Measurements from ENCODE around the gene MYO5C. TPM values are rescaled to one million over a fixed set of nuclear protein-coding genes. Genes with fewer than 3 reads are reported as not detected.
A peak's percentile ranks its signal among the peaks of the same experiment; 100 is the strongest.

Gene MYO5C
- total and polyA plus RNA-seq, 10 of the 15 experiments (the other 5 are each of a cell fraction or from before 2014, with no cell fraction given): 0.29 to 1.3 (median 0.75) TPM

GRCh38 chr15:52256930-52257733 is 38.5 kb downstream of the MYO5C start:
- DNase-seq (ENCODE audit: low read depth, low spot score) (no peak), FAIRE-seq (no peak), ATAC-seq (no peak)
- Histone ChIP-seq H3K4me2 (ENCODE audit: control insufficient read depth, insufficient read depth) (0 out of 2 replicates have a peak overlapping the region, but pooled peaks have one; percentile 32), H4K20me1 (ENCODE audit: control insufficient read depth, insufficient read depth) (no peaks in the 10 kb centered on the region), H3K27me3 (replicated peaks in 1 of 2; ENCODE audit: control insufficient read depth in 2 of 2, insufficient read depth in 2 of 2, low read length in 1 of 2) (no peaks in the 10 kb centered on the region), H3K4me3 (no peak overlapping the region), H3K36me3 (ENCODE audit: control insufficient read depth in 2 of 2, insufficient read depth in 2 of 2, low read length in 1 of 2) (no peaks in the 10 kb centered on the region), H3K4me1 (ENCODE audit: control insufficient read depth, insufficient read depth, low read length) (peaks cover 20% of the 10 kb centered on the region), H2AFZ (ENCODE audit: control insufficient read depth, low read depth, low read length) (no peak overlapping the region; the same call in none of the 2 replicates), H3K79me2 (ENCODE audit: control insufficient read depth, insufficient read depth, low read length) (no peaks in the 10 kb centered on the region), H3K27ac (ENCODE audit: control insufficient read depth, insufficient read depth) (no peak overlapping the region), H3K9ac (ENCODE audit: control insufficient read depth, insufficient read depth, low read length) (no peak overlapping the region), H3K9me3 (replicated peaks; ENCODE audit: control insufficient read depth, insufficient read depth, low read length) (no peaks in the 10 kb centered on the region)
- no TSS peak for BruUV-seq (replicated peaks)
- TF ChIP-seq DPF2 (IDR thresholded peaks at IDR 0.05) (no peak), SRF (IDR thresholded peaks at IDR 0.05; ENCODE audit: low read depth in 2 of 2, low read length in 2 of 2) (no peak), PAX8 (IDR thresholded peaks at IDR 0.05) (no peak), PML (IDR thresholded peaks at IDR 0.05; ENCODE audit: low read length) (no peak), TCF3 (IDR thresholded peaks at IDR 0.05; ENCODE audit: borderline replicate concordance, insufficient read depth, low read depth, low read length) (no peak), HCFC1 (IDR thresholded peaks at IDR 0.05; ENCODE audit: low read length) (no peak), TAF1 (IDR thresholded peaks at IDR 0.05; ENCODE audit: borderline replicate concordance, low read depth, low read length) (no peak), ZNF217 (IDR thresholded peaks at IDR 0.05) (no peak), NR2C1 (IDR thresholded peaks at IDR 0.05) (no peak), RBBP5 (conservative IDR thresholded peaks at IDR 0.05) (no peak), NRF1 (conservative IDR thresholded peaks at IDR 0.05; ENCODE audit: low read depth, low read length) (no peak), SREBF2 (IDR thresholded peaks at IDR 0.05; ENCODE audit: low read length) (no peak)
- CTCF ChIA-PET: interaction anchor here (0.6 to 10.5 kb wide), 52 partner anchors 9 to 940 kb away, joined by 3 to 191 read pairs (median 4); partner anchors contain the start of gene ARPP19
- POLR2A ChIA-PET: interaction anchor here (0.5 to 0.6 kb wide), 3 partner anchors 42 to 293 kb away, joined by 3 to 4 read pairs (median 4); no protein-coding TSS in a partner anchor
- in situ Hi-C loops (cut with MboI): no loop called here
- SMC1A ChIA-PET (ENCODE audit: uncharacterized antibody, unreplicated experiment): interaction anchor here (0.7 to 10.7 kb wide), 48 partner anchors 9 to 522 kb away, joined by 3 to 143 read pairs (median 4); no protein-coding TSS in a partner anchor
- intact Hi-C loops (cut with micrococcal nuclease; ENCODE audit: unreplicated experiment): loop anchor here (1.0 to 5.0 kb wide), 4 partner anchors 74 to 478 kb away; partner anchors contain the start of gene ARPP19
- RAD21 ChIA-PET (ENCODE audit: unreplicated experiment): interaction anchor here (0.5 to 11.0 kb wide), 28 partner anchors 11 to 498 kb away, joined by 3 to 121 read pairs (median 4); partner anchors contain the start of gene ARPP19
- WGBS (ENCODE audit: insufficient coverage, insufficient replicate concordance, low lambda C conversion rate, missing lambda C conversion rate): 75% methylated on average over 10 of the region's 10 CpGs

All from GM12878 (cell line).